ENCODE data around the gene CHMP6. TPM values are rescaled to one million over a fixed set of nuclear protein-coding genes. Genes with fewer than 3 reads are reported as not detected.

Gene CHMP6
- total RNA-seq, 1 donor from 2014 or later: 13.6 TPM

GRCh38 chr17:80986046-80986445 lies 5.6 kb upstream of the CHMP6 start:
- ATAC-seq (ENCODE audit: poor library complexity) (no peak), DNase-seq (peak; percentile 27)
- intact Hi-C loops (cut with DNase I): loop anchor here (10.0 kb wide), 1 partner anchor 259 kb away; no protein-coding TSS in a partner anchor

- peak; percentile 21 for ATAC-seq (ENCODE audit: poor library complexity)
- intact Hi-C loops (cut with DNase I): loop anchor here (10.0 kb wide), 1 partner anchor 258 kb away; no protein-coding TSS in a partner anchor
- DNase-seq: peak; percentile 69
Measured at GRCh38 chr17:80986816-80987475, 4.7 kb upstream of the CHMP6 start.

GRCh38 chr17:80987941-80988461 lies 3.6 kb upstream of the CHMP6 start:
- DNase-seq: peak; percentile 42
- peak; percentile 19 for ATAC-seq (ENCODE audit: poor library complexity)
- intact Hi-C loops (cut with DNase I): loop anchor here (10.0 kb wide), 1 partner anchor 257 kb away; no protein-coding TSS in a partner anchor

- DNase-seq (no peak), ATAC-seq (ENCODE audit: poor library complexity) (no peak)
- intact Hi-C loops (cut with DNase I): loop anchor here (10.0 kb wide), 1 partner anchor 255 kb away; no protein-coding TSS in a partner anchor
Measured at GRCh38 chr17:80989586-80989913, 2.1 kb upstream of the CHMP6 start.

- DNase-seq (no peak), ATAC-seq (ENCODE audit: poor library complexity) (no peak)
- intact Hi-C loops (cut with DNase I): no loop called here
Measured at GRCh38 chr17:80990921-80991644, 558 bp upstream of the CHMP6 start.

- DNase-seq (no peak), ATAC-seq (ENCODE audit: poor library complexity) (no peak)
- intact Hi-C loops (cut with DNase I): no loop called here
Measured at GRCh38 chr17:80992077-80992947, 671 bp downstream of the CHMP6 start.

- intact Hi-C loops (cut with DNase I): no loop called here
- no peak for ATAC-seq (ENCODE audit: poor library complexity)
- DNase-seq: no peak
Measured at GRCh38 chr17:80992948-80993624, 1.4 kb downstream of the CHMP6 start.

GRCh38 chr17:80995131-80995530 lies 3.5 kb downstream of the CHMP6 start:
- intact Hi-C loops (cut with DNase I): no loop called here
- DNase-seq (no peak), ATAC-seq (ENCODE audit: poor library complexity) (no peak)

GRCh38 chr17:80996422-80997305 lies 5.0 kb downstream of the CHMP6 start:
- DNase-seq: no peak
- ATAC-seq (ENCODE audit: poor library complexity): no peak
- intact Hi-C loops (cut with DNase I): no loop called here

GRCh38 chr17:80997424-80998117 lies 5.9 kb downstream of the CHMP6 start:
- ATAC-seq (ENCODE audit: poor library complexity) (no peak), DNase-seq (no peak)
- intact Hi-C loops (cut with DNase I): no loop called here

GRCh38 chr17:80998118-80998747 lies 6.6 kb downstream of the CHMP6 start:
- no peak for ATAC-seq (ENCODE audit: poor library complexity)
- intact Hi-C loops (cut with DNase I): no loop called here

GRCh38 chr17:80998748-80999535 lies 7.3 kb downstream of the CHMP6 start:
- DNase-seq (no peak), ATAC-seq (ENCODE audit: poor library complexity) (no peak)

More at GRCh38 chr17:80998118-80998747, 6.6 kb downstream of the CHMP6 start:
- DNase-seq: no peak

GRCh38 chr17:80999536-81000333 lies 8.1 kb downstream of the CHMP6 start:
- intact Hi-C loops (cut with DNase I): no loop called here
- ATAC-seq (ENCODE audit: poor library complexity): no peak
- no peak for DNase-seq

More at GRCh38 chr17:80998748-80999535, 7.3 kb downstream of the CHMP6 start:
- intact Hi-C loops (cut with DNase I): no loop called here

- ATAC-seq (ENCODE audit: poor library complexity) (no peak), DNase-seq (no peak)
- intact Hi-C loops (cut with DNase I): no loop called here
Measured at GRCh38 chr17:81000334-81000630, 8.6 kb downstream of the CHMP6 start.

GRCh38 chr17:81000631-81001357 lies 9.2 kb downstream of the CHMP6 start:
- intact Hi-C loops (cut with DNase I): no loop called here
- ATAC-seq (ENCODE audit: poor library complexity): peak; percentile 50
- no peak for DNase-seq

All from Right ventricle myocardium superior (tissue), 1 donor.